ENCODE measurements around the gene MPV17L. TPM values are rescaled to one million over a fixed set of nuclear protein-coding genes. Genes with fewer than 3 reads are reported as not detected.
"Not testable (repeated sequence)": the region's sequence is repeated elsewhere in the genome, so short reads cannot be mapped to it uniquely, and the experiment has no call there.

Gene MPV17L
- polyA plus RNA-seq, 1 of the 3 experiments (the other 2 are of a cell fraction), result 0.43 TPM

DNA sequence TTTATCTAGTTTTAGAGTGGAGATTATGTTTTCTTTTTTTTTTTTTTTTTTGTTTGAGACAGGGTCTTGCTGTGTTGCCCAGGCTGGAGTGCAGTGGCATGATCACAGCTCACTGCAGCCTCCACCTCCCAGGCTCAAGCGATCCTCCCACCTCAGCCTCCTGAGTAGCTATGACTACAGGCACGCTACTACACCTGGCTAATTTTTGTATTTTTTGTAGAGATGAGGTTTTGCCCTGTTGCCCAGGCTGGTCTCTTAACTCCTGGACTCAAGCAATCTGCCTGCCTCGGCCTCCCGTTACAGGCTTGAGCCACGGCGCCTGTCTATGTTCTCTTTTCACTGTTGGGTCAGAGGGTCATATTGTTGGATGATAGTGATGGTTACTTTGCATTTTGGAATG lies 4.8 kb downstream of the MPV17L start:
- H3K4me2 ChIP-seq; H3K27me3 ChIP-seq (ENCODE audit: insufficient read depth); H3K79me2 ChIP-seq (ENCODE audit: insufficient read depth); DNase-seq; H2AFZ ChIP-seq (ENCODE audit: low read depth); H3K4me1 ChIP-seq (ENCODE audit: control insufficient read depth in 1 of 2, insufficient read depth in 2 of 2, low read depth in 1 of 2, low read length in 1 of 2); H4K20me1 ChIP-seq (ENCODE audit: insufficient read depth); H3K9me3 ChIP-seq; POLR2A ChIA-PET; H3K27ac ChIP-seq (ENCODE audit: low read depth in 2 of 2, low read length in 1 of 2); H3F3A ChIP-seq (replicated peaks; ENCODE audit: insufficient read depth); H3K9ac ChIP-seq; H3K4me3 ChIP-seq (ENCODE audit: low read depth in 2 of 2, low read length in 1 of 2); CTCF ChIA-PET; H3K9me2 ChIP-seq; H3K36me3 ChIP-seq (replicated peaks in 1 of 2; ENCODE audit: control insufficient read depth in 1 of 2, insufficient read depth in 2 of 2, low read length in 1 of 2): not testable (repeated sequence)
- 94% methylated on average over 6 of the region's 6 CpGs for WGBS (ENCODE audit: low lambda C conversion rate)

DNA sequence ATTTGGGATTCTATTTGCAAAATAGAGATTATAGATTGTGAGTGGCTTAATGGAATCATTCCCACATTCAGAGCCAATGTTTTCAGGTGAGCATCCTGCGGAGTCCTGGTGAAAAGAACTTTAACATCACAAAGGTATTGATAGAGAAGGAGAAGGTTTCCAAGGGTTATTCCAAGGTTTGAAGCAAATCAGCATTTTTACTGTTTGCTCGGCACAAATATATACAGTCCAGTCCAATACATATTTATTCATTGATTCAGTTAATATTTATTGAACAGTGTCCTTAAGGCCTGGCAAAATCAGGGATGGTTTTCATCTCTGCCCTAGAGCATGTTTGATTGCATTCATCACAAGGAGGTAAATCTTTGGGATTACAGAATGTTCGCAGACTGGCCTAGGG lies 6.4 kb downstream of the MPV17L start:
- Histone ChIP-seq H3K4me1 (ENCODE audit: control insufficient read depth in 1 of 2, insufficient read depth in 2 of 2, low read depth in 1 of 2, low read length in 1 of 2) (no peaks in the 10 kb centered on the region), H3K4me2 (no peak overlapping the region), H3K9me3 (no peaks in the 10 kb centered on the region), H3F3A (replicated peaks; ENCODE audit: insufficient read depth) (no peaks in the 10 kb centered on the region), H3K27ac (ENCODE audit: low read depth in 2 of 2, low read length in 1 of 2) (no peak overlapping the region), H3K9ac (no peak overlapping the region), H3K79me2 (ENCODE audit: insufficient read depth) (no peaks in the 10 kb centered on the region), H3K9me2 (no peaks in the 10 kb centered on the region), H4K20me1 (ENCODE audit: insufficient read depth) (no peaks in the 10 kb centered on the region), H3K36me3 (replicated peaks in 1 of 2; ENCODE audit: control insufficient read depth in 1 of 2, insufficient read depth in 2 of 2, low read length in 1 of 2) (no peaks in the 10 kb centered on the region), H3K27me3 (ENCODE audit: insufficient read depth) (no peaks in the 10 kb centered on the region; the same call in 1 of the 2 replicates), H2AFZ (ENCODE audit: low read depth) (no peak overlapping the region), H3K4me3 (ENCODE audit: low read depth in 2 of 2, low read length in 1 of 2) (no peak overlapping the region)
- ChIA-PET POLR2A (no interaction called here), CTCF (no interaction called here)
- DNase-seq, result no peak
- 100% methylated on average over 3 of the region's 3 CpGs for WGBS (ENCODE audit: low lambda C conversion rate)
- no peak for TF ChIP-seq EP300 (IDR thresholded peaks at IDR 0.05; ENCODE audit: borderline replicate concordance in 1 of 2, low read depth in 1 of 2, low read length in 1 of 2)
- TF ChIP-seq SMC3 (IDR thresholded peaks at IDR 0.05; ENCODE audit: low read depth, low read length), result no peak
- TF ChIP-seq FOSL2 (IDR thresholded peaks at IDR 0.05; ENCODE audit: borderline replicate concordance, low read depth), result no peak
- no peak for TF ChIP-seq YY1 (IDR thresholded peaks at IDR 0.05; ENCODE audit: low read depth)
- TF ChIP-seq CHD2 (IDR thresholded peaks at IDR 0.05; ENCODE audit: low read length, partially characterized antibody), result no peak
- TF ChIP-seq, protein P1, sequence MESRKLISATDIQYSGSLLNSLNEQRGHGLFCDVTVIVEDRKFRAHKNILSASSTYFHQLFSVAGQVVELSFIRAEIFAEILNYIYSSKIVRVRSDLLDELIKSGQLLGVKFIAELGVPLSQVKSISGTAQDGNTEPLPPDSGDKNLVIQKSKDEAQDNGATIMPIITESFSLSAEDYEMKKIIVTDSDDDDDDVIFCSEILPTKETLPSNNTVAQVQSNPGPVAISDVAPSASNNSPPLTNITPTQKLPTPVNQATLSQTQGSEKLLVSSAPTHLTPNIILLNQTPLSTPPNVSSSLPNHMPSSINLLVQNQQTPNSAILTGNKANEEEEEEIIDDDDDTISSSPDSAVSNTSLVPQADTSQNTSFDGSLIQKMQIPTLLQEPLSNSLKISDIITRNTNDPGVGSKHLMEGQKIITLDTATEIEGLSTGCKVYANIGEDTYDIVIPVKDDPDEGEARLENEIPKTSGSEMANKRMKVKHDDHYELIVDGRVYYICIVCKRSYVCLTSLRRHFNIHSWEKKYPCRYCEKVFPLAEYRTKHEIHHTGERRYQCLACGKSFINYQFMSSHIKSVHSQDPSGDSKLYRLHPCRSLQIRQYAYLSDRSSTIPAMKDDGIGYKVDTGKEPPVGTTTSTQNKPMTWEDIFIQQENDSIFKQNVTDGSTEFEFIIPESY (IDR thresholded peaks at IDR 0.05; ENCODE audit: borderline replicate concordance, low read depth), result no peak
- TF ChIP-seq NFIC (IDR thresholded peaks at IDR 0.05; ENCODE audit: borderline replicate concordance), result no peak
- no peak for TF ChIP-seq RFX5 (IDR thresholded peaks at IDR 0.05; ENCODE audit: low read length)
- TF ChIP-seq FOXJ3 (CRISPR knock-in tag; IDR thresholded peaks at IDR 0.05), result no peak
- TF ChIP-seq USF2 (IDR thresholded peaks at IDR 0.05; ENCODE audit: borderline replicate concordance, low read depth, low read length), result no peak
- TF ChIP-seq GATA2 (CRISPR knock-in tag; IDR thresholded peaks at IDR 0.05), result no peak
- TF ChIP-seq, protein P2, sequence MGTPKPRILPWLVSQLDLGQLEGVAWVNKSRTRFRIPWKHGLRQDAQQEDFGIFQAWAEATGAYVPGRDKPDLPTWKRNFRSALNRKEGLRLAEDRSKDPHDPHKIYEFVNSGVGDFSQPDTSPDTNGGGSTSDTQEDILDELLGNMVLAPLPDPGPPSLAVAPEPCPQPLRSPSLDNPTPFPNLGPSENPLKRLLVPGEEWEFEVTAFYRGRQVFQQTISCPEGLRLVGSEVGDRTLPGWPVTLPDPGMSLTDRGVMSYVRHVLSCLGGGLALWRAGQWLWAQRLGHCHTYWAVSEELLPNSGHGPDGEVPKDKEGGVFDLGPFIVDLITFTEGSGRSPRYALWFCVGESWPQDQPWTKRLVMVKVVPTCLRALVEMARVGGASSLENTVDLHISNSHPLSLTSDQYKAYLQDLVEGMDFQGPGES (IDR thresholded peaks at IDR 0.05; ENCODE audit: low read depth, low read length), result no peak
- TF ChIP-seq POLR2AphosphoS5 (IDR thresholded peaks at IDR 0.05; ENCODE audit: low read depth, low read length), result no peak
- TF ChIP-seq EZH2phosphoT487 (IDR thresholded peaks at IDR 0.05; ENCODE audit: borderline replicate concordance, low read depth), result no peak
- TF ChIP-seq TAF1 (IDR thresholded peaks at IDR 0.05; ENCODE audit: borderline replicate concordance, low read depth, low read length), result no peak
- TF ChIP-seq MEF2A (IDR thresholded peaks at IDR 0.05; ENCODE audit: borderline replicate concordance, low read depth), result no peak
- TF ChIP-seq, protein P3, sequence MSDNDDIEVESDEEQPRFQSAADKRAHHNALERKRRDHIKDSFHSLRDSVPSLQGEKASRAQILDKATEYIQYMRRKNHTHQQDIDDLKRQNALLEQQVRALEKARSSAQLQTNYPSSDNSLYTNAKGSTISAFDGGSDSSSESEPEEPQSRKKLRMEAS (IDR thresholded peaks at IDR 0.05; ENCODE audit: low read depth), result no peak
- TF ChIP-seq, protein P4, sequence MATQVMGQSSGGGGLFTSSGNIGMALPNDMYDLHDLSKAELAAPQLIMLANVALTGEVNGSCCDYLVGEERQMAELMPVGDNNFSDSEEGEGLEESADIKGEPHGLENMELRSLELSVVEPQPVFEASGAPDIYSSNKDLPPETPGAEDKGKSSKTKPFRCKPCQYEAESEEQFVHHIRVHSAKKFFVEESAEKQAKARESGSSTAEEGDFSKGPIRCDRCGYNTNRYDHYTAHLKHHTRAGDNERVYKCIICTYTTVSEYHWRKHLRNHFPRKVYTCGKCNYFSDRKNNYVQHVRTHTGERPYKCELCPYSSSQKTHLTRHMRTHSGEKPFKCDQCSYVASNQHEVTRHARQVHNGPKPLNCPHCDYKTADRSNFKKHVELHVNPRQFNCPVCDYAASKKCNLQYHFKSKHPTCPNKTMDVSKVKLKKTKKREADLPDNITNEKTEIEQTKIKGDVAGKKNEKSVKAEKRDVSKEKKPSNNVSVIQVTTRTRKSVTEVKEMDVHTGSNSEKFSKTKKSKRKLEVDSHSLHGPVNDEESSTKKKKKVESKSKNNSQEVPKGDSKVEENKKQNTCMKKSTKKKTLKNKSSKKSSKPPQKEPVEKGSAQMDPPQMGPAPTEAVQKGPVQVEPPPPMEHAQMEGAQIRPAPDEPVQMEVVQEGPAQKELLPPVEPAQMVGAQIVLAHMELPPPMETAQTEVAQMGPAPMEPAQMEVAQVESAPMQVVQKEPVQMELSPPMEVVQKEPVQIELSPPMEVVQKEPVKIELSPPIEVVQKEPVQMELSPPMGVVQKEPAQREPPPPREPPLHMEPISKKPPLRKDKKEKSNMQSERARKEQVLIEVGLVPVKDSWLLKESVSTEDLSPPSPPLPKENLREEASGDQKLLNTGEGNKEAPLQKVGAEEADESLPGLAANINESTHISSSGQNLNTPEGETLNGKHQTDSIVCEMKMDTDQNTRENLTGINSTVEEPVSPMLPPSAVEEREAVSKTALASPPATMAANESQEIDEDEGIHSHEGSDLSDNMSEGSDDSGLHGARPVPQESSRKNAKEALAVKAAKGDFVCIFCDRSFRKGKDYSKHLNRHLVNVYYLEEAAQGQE (IDR thresholded peaks at IDR 0.05; ENCODE audit: low read depth, low read length), result no peak

Measured in SK-N-SH (cell line).